Heart right ventricle (tissue), 16 donors: ENCODE data around the gene USP22. TPM values are rescaled to one million over a fixed set of nuclear protein-coding genes. Genes with fewer than 3 reads are reported as not detected.
A peak's percentile ranks its signal among the peaks of the same experiment; 100 is the strongest.

ENCODE experiments used
- ATAC-seq, 8 donors: fragments of 200-7000 bp; cut with Tn5 transposase; one replicate each; pipeline ENCODE4 v1.9.1; 2020; ENCODE audit warnings: mild to moderate bottlenecking in 8 of 8, moderate library complexity in 8 of 8, moderate number of reproducible peaks in 1 of 8
- DNase-seq, 2 donors: peaks; one replicate each; pipeline ENCODE4 v3.0.0-alpha.2; 2020
- H3K27ac ChIP-seq, 10 donors: fragments of 200-600 bp; sonication (generic) in 2 of 10; one replicate each; pipeline versions ENCODE4 v1.5.0 to v1.8.0; 2020 to 2022; ENCODE audit warnings: mild to moderate bottlenecking in 3 of 10
- H3K27me3 ChIP-seq, 7 donors: fragments of 200-600 bp; one replicate each; pipeline ENCODE4 v1.8.0; 2021 to 2022; ENCODE audit warnings: mild to moderate bottlenecking in 2 of 7
- H3K36me3 ChIP-seq, 9 donors: fragments of 200-600 bp; sonication (generic) in 1 of 9; one replicate each; pipeline versions ENCODE4 v1.5.0 to v1.8.0; 2020 to 2022; ENCODE audit warnings: mild to moderate bottlenecking in 2 of 9
- H3K4me1 ChIP-seq, 9 donors: fragments of 200-600 bp; sonication (generic) in 1 of 9; one replicate each; pipeline versions ENCODE4 v1.5.0 to v1.8.0; 2020 to 2022; ENCODE audit warnings: mild to moderate bottlenecking in 4 of 9
- H3K4me3 ChIP-seq, 10 donors: fragments of 200-600 bp; sonication (generic) in 2 of 10; one replicate each; pipeline versions ENCODE4 v1.5.0 to v1.8.0; 2020 to 2022; ENCODE audit warnings: mild to moderate bottlenecking in 7 of 10, moderate library complexity in 2 of 10
- H3K9me3 ChIP-seq, 11 donors: fragments of 200-600 bp in 10 of 11; sonication (generic) in 2 of 11; one replicate each; pipeline versions ENCODE4 v1.5.0 to v1.8.0; 2013 to 2022; ENCODE audit warnings: mild to moderate bottlenecking in 2 of 11, control low read depth in 1 of 11, moderate library complexity in 1 of 11
- CTCF ChIP-seq, 9 donors: fragments of 200-600 bp; sonication (generic) in 2 of 9; IDR thresholded peaks; one replicate each; pipeline versions ENCODE4 v1.5.0 to v1.8.0; 2021 to 2022; ENCODE audit warnings: antibody characterized with exemption in 9 of 9, mild to moderate bottlenecking in 5 of 9, moderate library complexity in 1 of 9
- WGBS, 2 donors: extraction: QIAGEN DNeasy Blood & Tissue Kit; methylation state at CpG; one replicate each; pipeline ENCODE4 v1.1.7; 2013; ENCODE audit warnings: inconsistent platforms in 1 of 2; 5-methylcytosine and 5-hydroxymethylcytosine counted together
- intact Hi-C, 10 donors: fragments of 100-400 bp; cut with DNase I; formaldehyde crosslinking; loops; one replicate each; pipeline versions ENCODE4 v1.11.1 to v1.14.2; 2022
- polyA plus RNA-seq, 2 donors: library from polyadenylated mRNA; stranded (reverse); fragments of 200-250 nt; gene quantifications; one replicate each; pipeline ENCODE4 v1.2.3, GENCODE V29; 2013
- total RNA-seq, 10 donors: library from RNA; stranded (reverse); fragmentation: NEBNext Ultra II Directional in 3 of 10; extraction: Animal tissue kit (Norgen Biotek cat#: 25700) in 3 of 10; gene quantifications; one replicate each; pipeline versions ENCODE4 v1.2.1 to v1.2.4, GENCODE V29; 2021 to 2023
- donor health status: Arrhythmogenic right ventricular cardiomyopathy.
- donor health status: ischemic (EF 13 %, LVEDD 7.1; RV severe dilation, severe dysfunction).
- donor health status: healthy with polysubstance abuse.
- donor health status: DM: no; HTN: yes; CAD: no.
- donor health status: DM: no; HTN: no; CAD: no.
- donor health status: ischemic (EF 25% LVEDD 6.9; RV normal size, moderate dysfunction).
- donor health status: ischemic (EF 25% LVEDD 5.7; RV mildly dilated, moderate dysfunction).
- donor health status: healthy.
- donor health status: DM: yes; HTN: yes; CAD: no.
- donor health status: Ischemic cardiomyopathy.
- donor health status: ischemic (EF 35%, LVEDD 5.7; RV mildly dilated, moderate dysfunction).
- donor health status: nonischemic (EF 11% LVEDD 7.7; RV severe dilation, severe dysfunction).
- donor health status: DM: yes; HTN: yes; CAD: no.
- donor health status: PGD.
- donor health status: ischemic (EF 29% LVEDD 5.4; RV normal size, mild dysfunction).
- donor health status: nonischemic (EF 23%, LVEDD 6.1; RV moderate dilation, normal function).

The USP22 gene
- total and polyA plus RNA-seq, 12 donors: 26.6 to 218 (median 173) TPM

GRCh38 chr17:21072745-21073197 is 30.0 kb upstream of the USP22 start:
- Histone ChIP-seq H3K36me3 (no peaks in the 10 kb centered on the region), H3K4me3 (no peak overlapping the region), H3K27me3 (no peaks in the 10 kb centered on the region), H3K27ac (no peak overlapping the region), H3K4me1 (peaks cover 0 to 15% (median 0%) of the 10 kb centered on the region in 9 donors), H3K9me3 (no peaks in the 10 kb centered on the region)
- WGBS, 2 donors: 68 to 75% methylated on average over 11 of the region's 11 CpGs
- ATAC-seq: no peak
- no peak for TF ChIP-seq CTCF (IDR thresholded peaks at IDR 0.05)
- no peak for DNase-seq
- intact Hi-C loops: no loop called here

GRCh38 chr17:21066394-21066793 is 23.6 kb upstream of the USP22 start:
- DNase-seq (no peak), ATAC-seq (no peak)
- Histone ChIP-seq H3K36me3 (no peaks in the 10 kb centered on the region), H3K4me1 (no peaks in the 10 kb centered on the region), H3K27me3 (no peaks in the 10 kb centered on the region), H3K4me3 (no peak overlapping the region), H3K9me3 (no peaks in the 10 kb centered on the region), H3K27ac (no peak overlapping the region)
- WGBS, 2 donors: 66 to 84% methylated on average over 2 of the region's 2 CpGs
- no peak for TF ChIP-seq CTCF (IDR thresholded peaks at IDR 0.05)
- intact Hi-C loops: no loop called here

- DNase-seq (no peak), ATAC-seq (no peak)
- Histone ChIP-seq H3K27ac (no peak overlapping the region), H3K36me3 (no peaks in the 10 kb centered on the region), H3K9me3 (no peaks in the 10 kb centered on the region), H3K27me3 (no peaks in the 10 kb centered on the region), H3K4me1 (no peaks in the 10 kb centered on the region), H3K4me3 (no peak overlapping the region)
- 72 to 77% methylated on average over 7 of the region's 7 CpGs for WGBS, 2 donors
- TF ChIP-seq CTCF (IDR thresholded peaks at IDR 0.05): no peak
- intact Hi-C loops: no loop called here
These were observed 19.2 kb upstream of the USP22 start for GRCh38 chr17:21061971-21062526.

- no peak for DNase-seq
- ATAC-seq: peak in 1 of 8 donors; percentile 15
- WGBS, 2 donors: 89 to 91% methylated on average over 13 of the region's 13 CpGs
- intact Hi-C loops: no loop called here
- TF ChIP-seq CTCF (IDR thresholded peaks at IDR 0.05): no peak
- Histone ChIP-seq H3K4me3 (no peak overlapping the region), H3K9me3 (no peaks in the 10 kb centered on the region), H3K27ac (no peak overlapping the region), H3K36me3 (no peaks in the 10 kb centered on the region), H3K27me3 (peaks cover 0 to 2% (median 0%) of the 10 kb centered on the region in 7 donors), H3K4me1 (no peaks in the 10 kb centered on the region)
These were observed 18.5 kb upstream of the USP22 start for GRCh38 chr17:21061158-21061835.
